HFFc6 (cell line): ENCODE data around the gene TFEB. TPM values are rescaled to one million over a fixed set of nuclear protein-coding genes. Genes with fewer than 3 reads are reported as not detected.

Experiments used
- DNase-seq: peaks from one replicate; pipeline ENCODE4 v3.0.0-alpha.2; 2018
- H3K27ac Mint-ChIP-seq: 2 replicates; pipeline ENCODE4 v1.8.0; 2020; ENCODE audit warnings: mild to moderate bottlenecking, mixed read lengths
- H3K27me3 Mint-ChIP-seq: 2 replicates; pipeline ENCODE4 v1.8.0; 2021; ENCODE audit warnings: mild to moderate bottlenecking, moderate library complexity, mixed read lengths; ENCODE audit not compliant: insufficient read depth
- H3K36me3 Mint-ChIP-seq: 2 replicates; pipeline ENCODE4 v1.8.0; 2021; ENCODE audit warnings: low read depth, mixed read lengths
- H3K4me1 Mint-ChIP-seq: 2 replicates; pipeline ENCODE4 v1.8.0; 2020; ENCODE audit warnings: low read depth, mixed read lengths
- H3K4me3 Mint-ChIP-seq: 2 replicates; pipeline ENCODE4 v1.8.0; 2020; ENCODE audit warnings: mild to moderate bottlenecking, moderate library complexity, mixed read lengths
- H3K9me3 Mint-ChIP-seq: 2 replicates; pipeline ENCODE4 v1.8.0; 2020; ENCODE audit warnings: mild to moderate bottlenecking, mixed read lengths
- total RNA-seq, 6 experiments: library from RNA; stranded (reverse); fragmentation: NEBNext Ultra II Directional; extraction: Animal tissue kit (Norgen Biotek cat#: 25700); gene quantifications; 2 replicates in 1 of 6; 3 replicates in 5 of 6; pipeline ENCODE4 v1.2.3, GENCODE V29; 2021
- TF ChIP-seq, protein P1 (sequence below): fragments of 200-600 bp; sonication (generic); IDR thresholded peaks from 2 replicates; pipeline ENCODE4 v1.5.0; 2021; ENCODE audit warnings: antibody characterized with exemption, mild to moderate bottlenecking

TFEB gene
- total RNA-seq, 6 experiments from 2014 or later, result 8.7 to 14.2 (median 11.0) TPM

DNA sequence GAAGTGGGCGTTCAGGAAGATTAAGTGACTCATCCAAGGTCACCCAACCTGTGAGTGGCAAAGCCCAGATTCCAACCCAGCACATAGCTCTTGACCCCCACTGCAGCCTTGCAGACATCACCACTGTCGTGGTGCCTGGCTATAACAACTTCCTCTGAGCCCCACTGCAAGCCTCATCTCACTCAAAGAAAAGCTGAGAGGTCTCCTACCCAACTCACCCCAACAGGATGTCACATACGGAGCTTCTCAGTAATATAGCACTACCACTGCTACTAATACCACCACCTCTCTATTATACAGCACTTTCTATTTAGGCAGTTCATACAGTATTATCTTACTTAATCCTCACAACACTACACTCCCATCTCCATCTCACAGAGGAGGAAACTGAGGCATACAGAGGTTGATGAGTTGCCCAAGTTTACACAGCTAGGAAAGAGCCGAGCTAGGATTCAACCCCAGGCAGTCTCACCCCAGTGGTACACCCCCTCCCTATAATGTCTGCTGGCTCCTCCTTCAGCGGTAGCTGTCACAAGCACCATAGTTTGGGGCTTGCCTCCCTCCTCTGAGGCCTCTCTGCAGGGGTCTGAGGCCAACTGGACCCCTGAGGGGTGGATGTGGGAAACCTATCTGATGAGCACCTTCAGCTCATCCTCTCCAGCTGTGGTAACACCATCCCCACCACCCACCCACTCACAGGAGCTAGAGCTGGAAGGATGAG lies 19.5 kb downstream of the TFEB start:
- no peaks in the 10 kb centered on the region for H3K9me3 Mint-ChIP-seq
- H3K27ac Mint-ChIP-seq, result peak overlapping the region; percentile 37
- no peak overlapping the region for H3K4me3 Mint-ChIP-seq
- TF ChIP-seq, protein P1, sequence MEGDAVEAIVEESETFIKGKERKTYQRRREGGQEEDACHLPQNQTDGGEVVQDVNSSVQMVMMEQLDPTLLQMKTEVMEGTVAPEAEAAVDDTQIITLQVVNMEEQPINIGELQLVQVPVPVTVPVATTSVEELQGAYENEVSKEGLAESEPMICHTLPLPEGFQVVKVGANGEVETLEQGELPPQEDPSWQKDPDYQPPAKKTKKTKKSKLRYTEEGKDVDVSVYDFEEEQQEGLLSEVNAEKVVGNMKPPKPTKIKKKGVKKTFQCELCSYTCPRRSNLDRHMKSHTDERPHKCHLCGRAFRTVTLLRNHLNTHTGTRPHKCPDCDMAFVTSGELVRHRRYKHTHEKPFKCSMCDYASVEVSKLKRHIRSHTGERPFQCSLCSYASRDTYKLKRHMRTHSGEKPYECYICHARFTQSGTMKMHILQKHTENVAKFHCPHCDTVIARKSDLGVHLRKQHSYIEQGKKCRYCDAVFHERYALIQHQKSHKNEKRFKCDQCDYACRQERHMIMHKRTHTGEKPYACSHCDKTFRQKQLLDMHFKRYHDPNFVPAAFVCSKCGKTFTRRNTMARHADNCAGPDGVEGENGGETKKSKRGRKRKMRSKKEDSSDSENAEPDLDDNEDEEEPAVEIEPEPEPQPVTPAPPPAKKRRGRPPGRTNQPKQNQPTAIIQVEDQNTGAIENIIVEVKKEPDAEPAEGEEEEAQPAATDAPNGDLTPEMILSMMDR, result no peak
- peaks cover 4% of the 10 kb centered on the region; the same call in 1 of the 2 replicates for H3K36me3 Mint-ChIP-seq
- peaks cover 50% of the 10 kb centered on the region for H3K4me1 Mint-ChIP-seq
- DNase-seq, result no peak
- peaks cover 1% of the 10 kb centered on the region; the same call in 1 of the 2 replicates for H3K27me3 Mint-ChIP-seq

DNA sequence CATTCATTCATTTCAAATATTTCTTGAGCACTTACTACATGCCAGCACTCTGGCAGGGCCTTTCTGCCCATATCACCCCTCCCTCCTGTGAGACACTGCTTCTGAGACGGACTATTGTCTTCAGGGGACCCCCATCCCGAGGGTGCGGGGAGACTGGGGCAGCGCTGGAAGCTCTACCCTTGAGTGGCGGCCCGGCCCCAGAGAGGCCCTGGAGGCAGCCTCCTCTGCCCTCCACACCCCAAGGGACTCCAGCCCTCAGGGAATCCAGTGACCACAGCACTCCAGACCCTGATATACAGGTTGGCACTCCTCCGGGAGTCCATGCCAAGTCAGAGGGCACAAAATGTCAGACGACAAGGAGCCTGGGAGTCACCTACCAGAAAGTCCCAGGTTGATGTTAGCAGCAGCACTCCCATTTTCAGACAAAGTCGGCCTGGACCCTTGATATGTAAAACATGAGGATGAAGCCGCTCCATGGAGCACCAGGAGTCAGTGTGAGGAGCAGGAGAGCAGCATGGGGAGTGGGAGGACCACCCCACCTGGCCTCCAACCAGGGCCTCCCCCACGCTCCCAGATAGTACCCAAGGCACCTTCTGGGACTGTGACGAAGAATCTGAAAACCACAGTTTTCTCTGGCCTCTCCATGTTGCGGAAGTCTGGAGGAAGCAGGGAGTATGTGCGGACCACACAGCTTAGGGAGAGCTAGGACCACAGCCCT lies 20.7 kb downstream of the TFEB start:
- no peak overlapping the region for H3K4me3 Mint-ChIP-seq

DNA sequence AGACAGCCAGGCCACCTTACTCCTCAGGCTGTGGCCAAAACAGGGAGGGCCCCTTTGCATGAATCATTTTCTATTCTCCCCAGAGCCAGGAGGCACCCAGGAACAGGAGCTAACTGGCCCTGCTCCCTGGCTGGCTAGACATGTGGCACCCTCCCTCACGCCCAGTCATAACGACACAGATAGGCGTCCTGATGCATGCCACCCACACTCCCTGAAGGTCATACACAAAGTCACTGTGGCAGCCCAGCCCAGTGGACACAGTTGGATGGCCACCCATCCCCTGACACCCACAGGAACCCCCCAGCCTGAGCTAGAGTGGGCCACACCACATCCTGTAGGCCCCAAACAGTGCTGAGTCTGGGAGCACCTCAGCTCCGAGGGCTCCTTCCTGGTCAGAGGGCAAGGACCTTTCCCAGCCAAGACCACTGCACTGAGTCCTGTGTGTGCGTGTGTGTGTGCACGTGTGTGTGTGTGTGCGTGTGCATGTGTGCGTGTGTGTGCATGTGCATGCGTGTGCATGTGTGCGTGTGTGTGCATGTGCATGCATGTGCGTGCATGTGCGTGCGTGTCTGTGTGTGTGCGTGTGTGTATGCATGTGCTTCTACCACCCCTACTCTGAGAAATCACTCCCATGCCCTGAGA lies 21.6 kb downstream of the TFEB start:
- DNase-seq, result peak; percentile 65
- TF ChIP-seq, protein P1, result no peak
- H3K27me3 Mint-ChIP-seq, result peaks cover 1% of the 10 kb centered on the region; the same call in 1 of the 2 replicates
- H3K4me3 Mint-ChIP-seq, result peak overlapping the region; percentile 38
- H3K9me3 Mint-ChIP-seq, result no peaks in the 10 kb centered on the region
- peaks cover 49% of the 10 kb centered on the region for H3K4me1 Mint-ChIP-seq
- peak overlapping the region; percentile 84 for H3K27ac Mint-ChIP-seq
- peaks cover 9% of the 10 kb centered on the region; the same call in 1 of the 2 replicates for H3K36me3 Mint-ChIP-seq

More for the DNA sequence above, 20.7 kb downstream of the TFEB start:
- Mint-ChIP-seq H3K27me3 (peaks cover 1% of the 10 kb centered on the region; the same call in 1 of the 2 replicates), H3K4me1 (peaks cover 49% of the 10 kb centered on the region), H3K36me3 (peaks cover 4% of the 10 kb centered on the region; the same call in 1 of the 2 replicates), H3K27ac (peak overlapping the region; percentile 84; the same call in 1 of the 2 replicates), H3K9me3 (no peaks in the 10 kb centered on the region)
- TF ChIP-seq, protein P1, result no peak
- no peak for DNase-seq

DNA sequence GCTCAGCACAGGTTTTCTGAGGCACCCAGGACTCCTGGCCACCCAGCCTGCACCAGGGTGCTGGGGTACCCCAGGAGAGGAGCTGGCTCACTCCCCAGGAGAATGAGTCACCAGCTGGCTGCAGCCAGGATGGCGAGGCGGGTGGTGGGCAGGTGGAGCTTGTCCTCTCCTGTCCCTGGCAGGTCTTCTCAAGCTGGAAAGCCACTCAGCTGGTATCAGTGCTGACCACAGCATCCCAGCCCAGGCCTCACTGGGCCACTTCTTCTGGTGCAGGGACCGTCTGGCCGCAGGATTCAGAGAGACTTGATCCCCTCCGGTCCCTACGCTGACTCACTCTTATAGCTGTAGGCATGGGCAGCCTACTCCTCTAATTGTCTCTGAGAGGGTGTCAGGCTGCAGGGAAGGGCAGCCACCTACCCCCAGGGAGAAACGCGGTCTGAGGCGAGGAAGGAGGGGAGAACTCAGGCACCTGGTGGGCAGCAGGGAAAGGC lies 22.2 kb downstream of the TFEB start:
- TF ChIP-seq, protein P1, result no peak
- H3K4me1 Mint-ChIP-seq, result peaks cover 49% of the 10 kb centered on the region
- peak overlapping the region; percentile 84 for H3K27ac Mint-ChIP-seq
- no peaks in the 10 kb centered on the region for H3K9me3 Mint-ChIP-seq
- peaks cover 1% of the 10 kb centered on the region; the same call in 1 of the 2 replicates for H3K27me3 Mint-ChIP-seq
- peaks cover 9% of the 10 kb centered on the region; the same call in 1 of the 2 replicates for H3K36me3 Mint-ChIP-seq
- DNase-seq, result peak; percentile 66
- peak overlapping the region; percentile 24 for H3K4me3 Mint-ChIP-seq

DNA sequence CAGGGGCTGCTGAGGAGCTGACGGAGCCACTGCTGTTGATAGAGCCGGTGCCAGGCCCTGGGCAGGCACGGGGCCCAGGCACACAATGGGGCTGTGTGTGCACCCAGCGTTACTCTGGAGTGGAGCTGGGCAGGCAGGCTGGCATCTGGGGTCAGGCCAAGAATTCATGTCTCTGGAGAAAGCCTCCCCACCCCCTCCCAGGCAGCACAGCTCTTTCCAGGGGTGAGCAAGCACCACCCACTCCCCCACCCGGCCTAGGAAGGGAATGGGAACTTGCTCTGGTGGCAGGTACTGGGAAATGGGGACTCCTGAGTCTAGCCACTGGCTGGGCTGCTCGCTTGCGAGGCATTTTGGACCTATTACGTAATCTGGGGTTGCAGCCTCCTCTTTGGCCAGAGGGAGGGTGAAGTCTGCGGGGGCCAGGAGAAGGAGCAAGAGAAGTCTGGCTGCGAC lies 22.7 kb downstream of the TFEB start:
- Mint-ChIP-seq H3K27ac (peak overlapping the region; percentile 84), H3K4me1 (peaks cover 47% of the 10 kb centered on the region), H3K27me3 (peaks cover 1% of the 10 kb centered on the region; the same call in 1 of the 2 replicates), H3K36me3 (peaks cover 9% of the 10 kb centered on the region; the same call in 1 of the 2 replicates), H3K4me3 (no peak overlapping the region), H3K9me3 (no peaks in the 10 kb centered on the region)
- peak; percentile 32 for DNase-seq
- TF ChIP-seq, protein P1, result peak; percentile 42
